Large intestine (tissue), 3 donors: ENCODE data around the gene PYCR2. TPM values are rescaled to one million over a fixed set of nuclear protein-coding genes. Genes with fewer than 3 reads are reported as not detected.

Source experiments
- DNase-seq, 2 donors: peaks; one replicate each; pipeline versions ENCODE4 v3.0.0 to v3.0.0-alpha.2; 2013
- H3K27ac ChIP-seq: one replicate; pipeline ENCODE4 v1.5.1; 2013; ENCODE audit warnings: low read length
- H3K27me3 ChIP-seq: 2 replicates; pipeline ENCODE4 v1.6.1; 2013; ENCODE audit warnings: low read length; ENCODE audit not compliant: control insufficient read depth, insufficient read depth
- H3K36me3 ChIP-seq: 2 replicates; pipeline ENCODE4 v1.6.1; 2013; ENCODE audit warnings: low read length; ENCODE audit not compliant: control insufficient read depth, insufficient read depth
- H3K4me1 ChIP-seq: one replicate; pipeline ENCODE4 v1.6.1; 2013; ENCODE audit warnings: low read length; ENCODE audit not compliant: control insufficient read depth, insufficient read depth
- H3K4me3 ChIP-seq: one replicate; pipeline ENCODE4 v1.5.1; 2013; ENCODE audit warnings: low read length
- H3K9me3 ChIP-seq: one replicate; pipeline ENCODE4 v1.6.1; 2013; ENCODE audit warnings: mild to moderate bottlenecking, low read depth, low read length, moderate library complexity; ENCODE audit not compliant: control insufficient read depth
- WGBS: methylation state at CpG from one replicate; pipeline ENCODE4 v1.1.5; 2013; ENCODE audit warnings: low lambda C conversion rate; ENCODE audit not compliant: insufficient coverage; 5-methylcytosine and 5-hydroxymethylcytosine counted together
- polyA plus RNA-seq: library from polyadenylated mRNA; unstranded; fragments of 120-200 nt; gene quantifications from one replicate; pipeline ENCODE4 v1.2.1, GENCODE V29; 2013

Gene PYCR2
- polyA plus RNA-seq, 1 donor, result 43.0 TPM

DNA sequence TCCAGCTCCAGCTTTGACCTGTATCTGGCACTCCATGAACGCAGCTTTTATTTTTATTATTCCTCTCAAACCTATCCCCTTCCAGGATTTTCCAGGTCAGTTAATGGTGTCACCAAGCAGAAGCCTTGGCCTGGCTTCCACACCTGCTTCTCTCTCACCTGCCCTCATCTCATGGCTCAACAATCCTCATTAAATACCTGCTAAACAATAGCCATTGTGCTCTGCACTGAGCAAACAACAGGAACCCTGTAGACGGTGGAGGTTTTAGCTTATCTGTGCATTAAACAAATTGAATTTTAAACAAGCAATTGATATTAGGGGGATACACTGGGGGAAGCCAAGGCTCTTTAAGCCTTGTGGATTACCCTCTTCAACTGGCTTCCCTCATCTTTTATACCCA, 15.3 kb downstream of the PYCR2 start:
- 40% methylated on average over 1 of the region's 2 CpGs for WGBS
- H3K4me1 ChIP-seq, result peaks cover 10% of the 10 kb centered on the region
- no peak overlapping the region for H3K27ac ChIP-seq
- H3K36me3 ChIP-seq, result peaks cover 2% of the 10 kb centered on the region
- H3K27me3 ChIP-seq, result no peaks in the 10 kb centered on the region
- no peaks in the 10 kb centered on the region for H3K9me3 ChIP-seq
- DNase-seq, result no peak
- no peak overlapping the region for H3K4me3 ChIP-seq

DNA sequence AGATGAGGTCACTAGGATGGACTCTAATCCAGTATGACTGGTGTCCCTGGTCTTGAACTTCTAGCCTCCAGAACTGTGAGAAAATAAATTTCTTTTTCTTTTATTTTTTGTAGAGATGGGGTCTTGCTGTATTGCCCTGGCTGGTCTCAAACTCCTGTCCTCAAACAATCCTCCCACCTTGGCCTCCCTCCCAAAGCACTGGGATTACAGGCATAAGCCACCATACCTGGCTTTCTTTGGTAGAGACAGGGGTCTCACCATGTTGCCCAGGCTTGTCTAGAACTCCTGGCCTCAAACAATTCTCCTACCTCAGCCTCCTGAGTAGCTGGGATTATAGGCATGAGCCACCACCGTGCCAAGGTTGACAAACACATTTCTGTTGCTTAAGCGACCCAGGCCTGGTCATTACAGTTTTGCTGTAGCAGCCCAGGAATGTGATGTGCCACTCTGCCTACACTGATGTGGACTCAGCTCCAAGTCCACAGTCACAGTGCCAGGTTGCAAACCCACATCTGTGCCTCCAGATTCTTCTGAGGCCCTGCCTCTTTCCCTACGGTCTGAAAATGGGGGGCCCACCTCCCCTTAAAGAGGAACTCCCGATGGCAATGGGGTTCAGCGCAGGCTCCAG, 15.9 kb downstream of the PYCR2 start:
- H3K4me3 ChIP-seq, result no peak overlapping the region
- no peak overlapping the region for H3K27ac ChIP-seq
- DNase-seq, result no peak
- peaks cover 10% of the 10 kb centered on the region for H3K4me1 ChIP-seq
- H3K9me3 ChIP-seq, result no peaks in the 10 kb centered on the region
- no CpG with 5 or more reads among the region's 5 CpGs for WGBS
- H3K36me3 ChIP-seq, result peaks cover 2% of the 10 kb centered on the region
- no peaks in the 10 kb centered on the region for H3K27me3 ChIP-seq

DNA sequence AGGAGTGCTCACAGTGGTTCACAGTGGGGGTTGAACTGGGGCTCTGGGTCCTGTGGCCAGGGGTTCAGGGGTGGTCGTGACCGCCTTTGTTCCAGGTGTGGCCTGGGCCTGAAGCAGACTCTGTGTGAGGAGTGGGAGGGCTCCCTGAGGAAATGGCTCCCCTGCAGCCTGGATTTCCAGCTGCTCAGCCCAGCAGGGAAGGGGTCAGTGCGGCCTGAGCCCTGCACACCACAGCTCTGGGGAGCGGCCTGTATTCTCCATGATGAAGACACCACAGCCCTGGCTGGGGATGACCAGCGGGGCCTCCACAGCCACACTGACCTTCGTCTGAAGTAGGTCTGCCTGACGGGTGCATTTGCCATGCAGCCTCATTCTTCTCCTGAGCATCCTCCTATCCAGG, 16.7 kb downstream of the PYCR2 start:
- WGBS, result 80% methylated on average over 1 of the region's 7 CpGs
- peaks cover 10% of the 10 kb centered on the region for H3K4me1 ChIP-seq
- no peak overlapping the region for H3K27ac ChIP-seq
- H3K4me3 ChIP-seq, result no peak overlapping the region
- H3K36me3 ChIP-seq, result no peaks in the 10 kb centered on the region
- no peaks in the 10 kb centered on the region for H3K9me3 ChIP-seq
- DNase-seq, result no peak
- no peaks in the 10 kb centered on the region for H3K27me3 ChIP-seq

DNA sequence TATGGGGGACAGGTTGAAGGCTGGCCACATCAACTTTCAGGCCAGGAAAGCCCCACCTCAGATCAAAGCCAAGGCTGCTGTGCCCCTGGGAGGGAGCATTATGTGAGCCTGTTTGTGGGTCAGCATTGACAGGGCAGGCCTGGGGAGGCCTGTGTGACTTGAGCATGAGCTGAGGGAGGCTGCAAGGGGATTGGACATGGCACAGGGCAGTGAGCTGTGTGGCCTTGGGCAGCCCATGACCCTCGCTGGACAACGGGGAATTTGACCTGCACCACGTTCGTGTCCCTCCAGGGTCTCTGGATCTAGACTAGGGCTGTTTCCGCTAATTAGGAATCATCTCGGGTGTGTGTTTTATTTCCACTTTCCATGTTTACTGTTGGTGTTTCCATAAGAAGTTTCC, 17.6 kb downstream of the PYCR2 start:
- peaks cover 6% of the 10 kb centered on the region for H3K4me1 ChIP-seq
- no peaks in the 10 kb centered on the region for H3K9me3 ChIP-seq
- DNase-seq, result no peak
- WGBS, result no CpG with 5 or more reads among the region's 6 CpGs
- no peak overlapping the region for H3K4me3 ChIP-seq
- H3K27ac ChIP-seq, result no peak overlapping the region
- no peaks in the 10 kb centered on the region for H3K36me3 ChIP-seq
- no peaks in the 10 kb centered on the region for H3K27me3 ChIP-seq

DNA sequence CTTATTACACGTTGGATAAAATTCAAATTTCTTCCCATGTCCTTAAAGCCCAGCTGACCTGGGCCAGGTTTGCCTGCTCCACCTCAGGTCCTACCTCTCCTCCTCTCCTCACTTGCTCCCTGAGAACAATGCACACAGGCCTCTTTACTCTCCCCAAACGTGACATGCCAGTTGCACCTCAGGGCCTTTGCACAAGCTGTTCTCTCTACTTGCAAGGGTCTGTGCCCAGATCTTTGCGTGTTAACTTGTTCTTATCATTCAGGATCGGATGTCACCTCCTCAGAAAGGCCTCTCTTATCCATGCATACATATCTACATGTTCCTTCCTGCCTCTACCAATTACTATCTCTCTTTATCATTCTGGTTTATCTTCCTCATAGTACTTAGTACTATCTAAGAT, 20.4 kb downstream of the PYCR2 start:
- no peak overlapping the region for H3K4me3 ChIP-seq
- no peak for DNase-seq
- no peaks in the 10 kb centered on the region for H3K4me1 ChIP-seq
- 82% methylated on average over 3 of the region's 4 CpGs for WGBS
- H3K27ac ChIP-seq, result no peak overlapping the region
- no peaks in the 10 kb centered on the region for H3K36me3 ChIP-seq
- no peaks in the 10 kb centered on the region for H3K9me3 ChIP-seq
- H3K27me3 ChIP-seq, result no peaks in the 10 kb centered on the region

DNA sequence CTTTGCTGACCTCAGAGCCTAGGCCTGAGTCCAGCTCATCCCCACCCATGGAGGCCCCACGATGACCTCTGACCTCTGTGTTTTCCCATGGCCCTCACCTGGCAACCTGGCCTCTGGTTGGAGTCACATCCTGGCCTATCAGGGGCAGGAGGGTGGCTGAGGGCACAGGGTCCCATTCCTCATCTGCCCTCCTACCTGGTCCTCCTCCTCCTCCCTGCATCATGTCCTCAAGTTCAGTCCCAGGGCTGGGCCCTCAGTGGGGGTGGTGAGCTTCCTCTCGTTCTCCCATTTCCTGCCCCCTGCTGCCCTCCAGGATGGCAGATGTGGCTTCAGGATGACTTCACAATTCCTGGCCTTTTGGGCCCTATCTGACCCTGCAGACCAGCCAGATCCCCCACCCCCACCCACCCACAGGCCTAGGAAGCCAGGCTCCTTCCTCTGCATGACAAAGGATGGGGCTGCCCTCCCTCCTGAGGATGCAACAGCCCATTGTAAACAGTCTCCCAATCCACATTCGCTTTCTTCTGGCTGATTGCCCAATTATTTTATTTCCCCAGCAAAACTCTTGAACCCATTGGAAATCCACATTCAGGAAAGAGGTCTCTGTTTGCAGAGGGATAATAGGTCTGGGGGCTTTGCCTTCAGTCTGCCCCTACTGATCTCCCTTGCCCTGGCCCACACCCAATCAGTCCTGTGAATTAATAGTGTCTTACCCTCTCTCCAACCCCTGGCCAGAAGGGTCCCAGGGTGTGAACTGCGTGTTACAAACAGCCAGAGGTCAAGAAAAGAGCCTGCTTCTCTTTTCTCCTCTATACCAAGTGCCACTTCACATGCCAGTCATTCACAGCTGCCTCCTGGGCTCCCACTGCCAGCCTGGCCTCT, 24.8 kb downstream of the PYCR2 start:
- Histone ChIP-seq H3K9me3 (no peaks in the 10 kb centered on the region), H3K36me3 (no peaks in the 10 kb centered on the region), H3K4me1 (peaks cover 9% of the 10 kb centered on the region), H3K4me3 (no peak overlapping the region), H3K27ac (no peak overlapping the region), H3K27me3 (no peaks in the 10 kb centered on the region)
- no CpG with 5 or more reads among the region's 4 CpGs for WGBS
- no peak for DNase-seq

DNA sequence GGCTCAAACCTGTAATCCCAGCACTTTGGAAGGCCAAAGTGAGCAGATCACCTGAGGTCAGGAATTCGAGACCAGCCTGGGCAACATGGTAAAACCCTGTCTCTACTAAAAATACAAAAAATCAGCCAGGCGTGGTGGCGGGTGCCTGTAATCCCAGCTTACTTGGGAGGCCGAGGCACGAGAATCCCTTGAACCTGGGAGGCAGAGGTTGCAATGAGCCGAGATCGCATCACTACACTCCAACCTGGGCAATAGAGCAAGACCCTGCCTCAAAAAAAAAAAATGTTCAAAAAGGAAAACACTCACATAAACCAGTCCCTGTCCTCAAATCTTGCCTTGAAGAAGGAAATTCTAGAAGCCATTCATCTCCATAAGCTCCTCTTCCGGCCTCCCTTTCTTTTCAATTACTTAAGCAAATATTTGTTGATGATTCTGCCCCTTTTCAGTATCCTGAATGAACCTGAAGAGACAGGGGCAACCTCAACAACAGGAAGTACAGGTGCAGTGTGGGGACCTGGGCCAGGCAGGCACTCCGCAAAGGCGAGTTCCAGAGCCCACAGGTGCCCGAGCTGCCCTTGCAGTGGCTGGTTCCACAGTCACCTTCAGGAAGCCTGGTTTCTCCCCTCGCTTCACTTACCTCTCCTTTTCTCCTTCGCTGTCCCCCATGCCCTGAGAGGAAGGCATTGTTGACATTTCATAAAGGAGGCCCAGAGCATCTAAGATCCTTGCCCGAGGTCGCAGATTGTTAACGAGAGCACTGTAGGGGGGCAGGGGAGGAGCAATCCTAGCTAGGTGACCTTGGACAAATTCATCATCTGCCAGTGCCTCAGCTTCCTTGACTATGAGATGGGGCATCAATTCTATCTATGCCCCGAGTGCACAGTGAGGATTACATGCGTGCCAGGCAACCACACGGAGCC, 26.2 kb downstream of the PYCR2 start:
- Histone ChIP-seq H3K27me3 (no peaks in the 10 kb centered on the region), H3K36me3 (no peaks in the 10 kb centered on the region), H3K4me1 (peaks cover 9% of the 10 kb centered on the region), H3K4me3 (no peak overlapping the region), H3K9me3 (no peaks in the 10 kb centered on the region), H3K27ac (no peak overlapping the region)
- DNase-seq, result no peak
- WGBS, result no CpG with 5 or more reads among the region's 19 CpGs

DNA sequence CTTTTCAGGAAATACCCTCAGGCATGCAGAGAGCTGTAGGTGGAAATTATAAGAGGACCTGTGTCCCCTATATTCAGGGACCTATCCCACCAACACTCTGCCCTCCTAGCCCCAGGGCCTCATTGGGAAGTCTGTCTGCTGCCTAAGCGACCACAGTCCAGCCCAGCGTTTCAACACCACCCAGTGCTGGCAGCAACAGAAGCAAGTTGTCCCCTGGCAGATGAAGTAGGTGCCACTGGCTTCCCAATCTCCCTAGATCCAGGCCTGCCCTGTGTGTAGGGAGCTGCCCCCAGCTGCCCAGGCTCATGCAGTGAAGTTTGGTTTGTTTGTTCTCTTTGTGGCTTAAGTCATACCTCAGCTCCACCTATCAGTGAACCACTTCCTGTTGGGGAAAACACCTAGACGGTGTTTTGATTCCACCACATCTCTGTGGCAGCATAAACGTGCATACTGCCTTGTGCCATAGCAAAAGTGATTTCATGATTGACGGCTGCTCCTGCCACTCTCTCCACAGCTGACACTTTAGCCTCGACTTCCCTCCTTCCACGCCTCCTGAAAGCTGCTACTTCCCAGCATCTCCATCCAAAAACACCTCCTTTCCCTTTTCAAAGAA, 27.0 kb downstream of the PYCR2 start:
- DNase-seq, result peak in 1 of 2 donors; percentile 60
- H3K36me3 ChIP-seq, result no peaks in the 10 kb centered on the region
- no peak overlapping the region for H3K27ac ChIP-seq
- no peaks in the 10 kb centered on the region for H3K9me3 ChIP-seq
- no peaks in the 10 kb centered on the region for H3K27me3 ChIP-seq
- no CpG with 5 or more reads among the region's 7 CpGs for WGBS
- H3K4me3 ChIP-seq, result no peak overlapping the region
- H3K4me1 ChIP-seq, result peaks cover 9% of the 10 kb centered on the region

DNA sequence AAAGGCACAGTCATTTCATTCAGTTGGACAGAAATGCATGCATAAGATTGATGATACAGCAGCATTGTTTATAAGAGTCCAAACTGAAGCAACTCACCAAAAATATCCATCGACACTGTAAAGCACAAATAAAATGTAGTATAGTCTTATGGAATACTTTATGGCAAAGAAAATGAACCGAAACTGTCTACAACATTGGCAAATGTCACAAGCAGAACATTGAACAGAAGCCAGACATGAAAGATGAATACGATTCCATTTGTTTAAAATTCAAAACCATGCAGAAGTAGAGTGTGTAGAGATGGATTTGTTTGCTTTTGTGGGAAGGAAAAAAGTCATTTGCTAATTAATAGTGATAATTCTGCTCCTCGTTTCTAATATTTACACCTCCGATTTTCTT, 27.6 kb downstream of the PYCR2 start:
- no peak for DNase-seq
- H3K27me3 ChIP-seq, result no peaks in the 10 kb centered on the region
- no peaks in the 10 kb centered on the region for H3K9me3 ChIP-seq
- no peaks in the 10 kb centered on the region for H3K36me3 ChIP-seq
- peaks cover 13% of the 10 kb centered on the region for H3K4me1 ChIP-seq
- H3K4me3 ChIP-seq, result no peak overlapping the region
- WGBS, result 80% methylated on average over 2 of the region's 5 CpGs
- H3K27ac ChIP-seq, result no peak overlapping the region

DNA sequence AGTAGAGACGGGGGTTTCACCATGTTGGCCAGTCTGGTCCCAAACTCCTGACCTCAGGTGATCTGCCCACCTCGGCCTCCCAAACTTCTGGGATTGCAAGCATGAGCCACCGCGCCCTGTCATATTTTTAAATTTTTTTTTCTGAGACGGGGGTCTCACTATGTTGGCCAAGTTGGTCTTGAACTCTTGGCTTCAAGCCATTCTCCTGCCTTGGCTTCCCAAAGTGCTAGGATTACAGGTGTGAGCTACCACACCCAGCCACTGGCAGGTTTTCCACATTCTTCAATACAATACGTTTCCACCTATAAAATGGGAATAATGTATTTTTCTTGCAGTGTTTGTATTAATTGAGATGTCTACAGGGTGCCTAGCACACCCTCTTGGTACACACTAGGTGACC, 31.7 kb downstream of the PYCR2 start:
- DNase-seq, result no peak
- Histone ChIP-seq H3K9me3 (no peaks in the 10 kb centered on the region), H3K27me3 (no peaks in the 10 kb centered on the region), H3K36me3 (no peaks in the 10 kb centered on the region), H3K4me3 (no peak overlapping the region), H3K4me1 (peaks cover 32% of the 10 kb centered on the region), H3K27ac (no peak overlapping the region)
- 100% methylated on average over 1 of the region's 6 CpGs for WGBS
